Measurements from ENCODE around the gene DYNLT3. TPM values are rescaled to one million over a fixed set of nuclear protein-coding genes. Genes with fewer than 3 reads are reported as not detected.

The DYNLT3 gene
- total RNA-seq, 2 experiments from 2014 or later: 47.9 to 48.3 TPM

DNA sequence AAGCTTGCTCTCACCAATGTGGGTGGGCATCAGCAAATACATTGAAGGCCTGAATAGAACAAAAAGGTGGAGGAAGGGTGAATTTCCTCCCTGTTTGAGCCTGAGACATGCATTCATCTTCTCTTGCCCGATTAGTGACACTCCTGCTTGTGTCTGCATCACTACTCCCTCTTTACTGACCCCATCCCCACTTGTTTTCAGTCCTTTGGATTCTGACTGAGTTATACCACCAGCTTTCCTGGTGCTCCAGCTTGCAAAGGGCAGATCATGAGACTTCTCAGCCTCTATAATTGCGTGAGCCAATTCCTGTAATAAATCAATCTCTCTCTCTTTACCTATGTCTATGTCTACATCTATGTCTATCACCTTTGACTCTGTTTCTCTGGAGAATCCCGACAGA is 47.4 kb upstream of the DYNLT3 start:
- Histone ChIP-seq H3K9me3 (ENCODE audit: control insufficient read depth in 1 of 2, insufficient read depth in 1 of 2, low read length in 2 of 2) (no peaks in the 10 kb centered on the region), H3K36me3 (ENCODE audit: insufficient read depth, low read length) (no peaks in the 10 kb centered on the region), H3K4me1 (ENCODE audit: insufficient read depth, low read length) (no peaks in the 10 kb centered on the region), H3K27ac (ENCODE audit: low read depth in 1 of 2, low read length in 2 of 2) (no peak overlapping the region), H3K27me3 (ENCODE audit: control insufficient read depth in 1 of 2, insufficient read depth in 2 of 2, low read length in 2 of 2) (no peaks in the 10 kb centered on the region), H3K4me3 (ENCODE audit: low read length) (no peak overlapping the region)
- intact Hi-C loops (cut with DNase I, micrococcal nuclease): no loop called here
- DNase-seq (no peak), ATAC-seq (ENCODE audit: poor library complexity) (no peak)
- Mint-ChIP-seq H3K4me1 (ENCODE audit: low read depth) (no peaks in the 10 kb centered on the region), H3K27me3 (no peaks in the 10 kb centered on the region), H3K9me3 (no peaks in the 10 kb centered on the region), H3K36me3 (ENCODE audit: low read depth) (no peaks in the 10 kb centered on the region), H3K27ac (no peak overlapping the region), H3K4me3 (no peak overlapping the region)
- ChIA-PET POLR2A (no interaction called here), CTCF (no interaction called here)
- TF ChIP-seq, protein P1, sequence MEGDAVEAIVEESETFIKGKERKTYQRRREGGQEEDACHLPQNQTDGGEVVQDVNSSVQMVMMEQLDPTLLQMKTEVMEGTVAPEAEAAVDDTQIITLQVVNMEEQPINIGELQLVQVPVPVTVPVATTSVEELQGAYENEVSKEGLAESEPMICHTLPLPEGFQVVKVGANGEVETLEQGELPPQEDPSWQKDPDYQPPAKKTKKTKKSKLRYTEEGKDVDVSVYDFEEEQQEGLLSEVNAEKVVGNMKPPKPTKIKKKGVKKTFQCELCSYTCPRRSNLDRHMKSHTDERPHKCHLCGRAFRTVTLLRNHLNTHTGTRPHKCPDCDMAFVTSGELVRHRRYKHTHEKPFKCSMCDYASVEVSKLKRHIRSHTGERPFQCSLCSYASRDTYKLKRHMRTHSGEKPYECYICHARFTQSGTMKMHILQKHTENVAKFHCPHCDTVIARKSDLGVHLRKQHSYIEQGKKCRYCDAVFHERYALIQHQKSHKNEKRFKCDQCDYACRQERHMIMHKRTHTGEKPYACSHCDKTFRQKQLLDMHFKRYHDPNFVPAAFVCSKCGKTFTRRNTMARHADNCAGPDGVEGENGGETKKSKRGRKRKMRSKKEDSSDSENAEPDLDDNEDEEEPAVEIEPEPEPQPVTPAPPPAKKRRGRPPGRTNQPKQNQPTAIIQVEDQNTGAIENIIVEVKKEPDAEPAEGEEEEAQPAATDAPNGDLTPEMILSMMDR (IDR thresholded peaks at IDR 0.05): no peak

DNA sequence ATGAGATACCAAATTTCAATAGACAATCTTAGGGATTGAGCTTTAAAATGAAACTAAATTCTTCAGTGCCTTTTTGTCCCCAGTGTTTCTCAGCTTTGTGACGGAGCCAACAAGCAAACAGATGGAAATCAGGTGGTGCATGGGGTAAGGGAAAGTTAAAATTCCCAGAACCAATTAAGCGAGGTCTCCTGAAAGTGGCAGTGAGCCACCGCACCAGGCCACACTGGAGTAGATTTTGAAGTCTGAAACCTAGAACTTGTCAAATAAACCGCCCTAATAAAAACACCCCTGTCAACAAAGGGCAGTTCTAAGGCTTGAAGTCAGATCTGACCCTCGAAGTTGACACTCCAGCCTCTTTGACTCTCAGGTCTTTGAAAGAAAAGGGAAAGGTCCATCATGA is 40.6 kb upstream of the DYNLT3 start:
- CTCF ChIA-PET: no interaction called here

DNA sequence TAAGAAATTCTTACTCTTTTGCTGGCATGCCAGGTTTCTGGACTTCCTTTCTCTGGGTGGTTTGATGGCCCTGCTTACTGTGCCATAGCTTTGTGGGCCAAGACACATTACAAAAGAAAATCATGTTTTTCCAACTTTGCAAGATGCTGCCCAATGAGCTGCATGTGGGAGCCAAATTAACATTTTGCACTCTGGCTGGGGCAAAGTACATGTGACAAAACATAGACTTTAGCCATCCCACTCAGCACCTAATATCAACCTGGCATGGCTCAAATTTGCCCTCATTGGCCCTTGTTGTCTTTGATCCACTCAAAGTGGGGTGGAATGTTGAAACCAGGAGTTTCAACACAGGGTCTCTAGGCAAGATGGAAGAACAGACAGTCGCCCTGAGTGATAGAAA is 40.0 kb upstream of the DYNLT3 start:
- H3K4me1 ChIP-seq (ENCODE audit: insufficient read depth, low read length): no peaks in the 10 kb centered on the region
- no peak overlapping the region for H3K27ac ChIP-seq (ENCODE audit: low read depth in 1 of 2, low read length in 2 of 2)
- no peak for DNase-seq
- H3K4me3 ChIP-seq (ENCODE audit: low read length): no peak overlapping the region
- TF ChIP-seq, protein P1 (IDR thresholded peaks at IDR 0.05): no peak
- H3K27me3 Mint-ChIP-seq: peaks cover 2% of the 10 kb centered on the region
- no peak overlapping the region for H3K4me3 Mint-ChIP-seq
- H3K36me3 Mint-ChIP-seq (ENCODE audit: low read depth): no peaks in the 10 kb centered on the region
- CTCF ChIA-PET: no interaction called here
- H3K9me3 Mint-ChIP-seq: no peaks in the 10 kb centered on the region
- H3K27ac Mint-ChIP-seq: no peak overlapping the region
- intact Hi-C loops (cut with DNase I, micrococcal nuclease): no loop called here
- H3K4me1 Mint-ChIP-seq (ENCODE audit: low read depth): no peaks in the 10 kb centered on the region
- no peaks in the 10 kb centered on the region for H3K9me3 ChIP-seq (ENCODE audit: control insufficient read depth in 1 of 2, insufficient read depth in 1 of 2, low read length in 2 of 2)
- POLR2A ChIA-PET: no interaction called here
- ATAC-seq (ENCODE audit: poor library complexity): no peak
- H3K36me3 ChIP-seq (ENCODE audit: insufficient read depth, low read length): no peaks in the 10 kb centered on the region
- no peaks in the 10 kb centered on the region for H3K27me3 ChIP-seq (ENCODE audit: control insufficient read depth in 1 of 2, insufficient read depth in 2 of 2, low read length in 2 of 2)

More for the DNA sequence above, 40.6 kb upstream of the DYNLT3 start:
- no peaks in the 10 kb centered on the region for H3K27me3 ChIP-seq (ENCODE audit: control insufficient read depth in 1 of 2, insufficient read depth in 2 of 2, low read length in 2 of 2)
- H3K4me1 ChIP-seq (ENCODE audit: insufficient read depth, low read length): no peaks in the 10 kb centered on the region
- POLR2A ChIA-PET: no interaction called here
- no peaks in the 10 kb centered on the region for H3K9me3 Mint-ChIP-seq
- H3K27me3 Mint-ChIP-seq: no peaks in the 10 kb centered on the region
- TF ChIP-seq, protein P1 (IDR thresholded peaks at IDR 0.05): no peak
- no peaks in the 10 kb centered on the region for H3K4me1 Mint-ChIP-seq (ENCODE audit: low read depth)
- no peaks in the 10 kb centered on the region for H3K36me3 ChIP-seq (ENCODE audit: insufficient read depth, low read length)
- no peak overlapping the region for H3K27ac Mint-ChIP-seq
- H3K4me3 Mint-ChIP-seq: no peak overlapping the region
- no peak for DNase-seq
- H3K9me3 ChIP-seq (ENCODE audit: control insufficient read depth in 1 of 2, insufficient read depth in 1 of 2, low read length in 2 of 2): no peaks in the 10 kb centered on the region
- H3K4me3 ChIP-seq (ENCODE audit: low read length): no peak overlapping the region
- intact Hi-C loops (cut with DNase I, micrococcal nuclease): no loop called here
- no peak overlapping the region for H3K27ac ChIP-seq (ENCODE audit: low read depth in 1 of 2, low read length in 2 of 2)
- no peaks in the 10 kb centered on the region for H3K36me3 Mint-ChIP-seq (ENCODE audit: low read depth)
- ATAC-seq (ENCODE audit: poor library complexity): no peak

Measured in CD4-positive, alpha-beta T cell (primary cell).